ENCODE results near the gene NRBF2. TPM values are rescaled to one million over a fixed set of nuclear protein-coding genes. Genes with fewer than 3 reads are reported as not detected.

The NRBF2 gene
- total and polyA plus RNA-seq, 2 experiments from 2014 or later = 22.9 to 38.3 TPM

DNA sequence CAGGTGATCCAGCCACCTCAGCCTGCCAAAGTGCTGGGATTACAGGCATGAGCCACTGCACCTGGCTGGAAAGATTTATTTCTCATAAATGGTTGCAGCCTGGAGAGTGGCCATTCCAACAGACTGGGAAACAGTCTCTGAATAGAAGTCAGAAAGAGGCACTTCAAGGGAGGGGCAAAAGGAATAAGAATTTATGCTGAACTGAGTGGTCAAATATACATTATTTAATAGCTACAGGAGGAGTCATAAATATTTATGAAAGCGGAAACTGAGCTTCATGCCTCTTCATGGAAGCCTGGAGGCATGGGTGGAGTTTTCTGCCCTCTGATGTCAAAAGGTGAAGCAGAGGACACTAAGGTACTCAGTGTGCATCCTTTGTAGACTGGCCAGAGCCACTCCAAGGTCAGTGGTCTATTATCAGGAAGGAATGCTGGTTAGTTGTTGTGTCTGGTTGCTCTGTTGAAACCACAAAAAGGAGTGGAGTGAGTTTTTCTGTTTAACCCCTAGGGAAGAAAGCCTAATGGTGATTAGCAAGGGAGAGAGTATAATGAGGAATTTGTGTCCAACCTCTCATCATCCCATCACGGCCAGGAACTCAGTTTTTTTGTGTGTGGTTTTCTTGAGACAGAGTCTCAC, 9.3 kb upstream of the NRBF2 start:
- DNase-seq (ENCODE audit: low spot score) (no peak), ATAC-seq (no peak)
- Mint-ChIP-seq H3K9me3 (peaks cover 17% of the 10 kb centered on the region), H3K27me3 (ENCODE audit: insufficient read depth, low read depth, poor library complexity) (no peaks in the 10 kb centered on the region), H3K4me3 (no peak overlapping the region), H3K27ac (no peak overlapping the region), H3K4me1 (no peaks in the 10 kb centered on the region), H3K36me3 (ENCODE audit: low read depth) (peaks cover 2% of the 10 kb centered on the region; the same call in 1 of the 3 replicates)
- no peak overlapping the region for H3K4me2 ChIP-seq
- no peak overlapping the region for H3K27ac ChIP-seq (ENCODE audit: low read depth)
- no peaks in the 10 kb centered on the region for H3K36me3 ChIP-seq (ENCODE audit: insufficient read depth)
- H2AFZ ChIP-seq = no peak overlapping the region
- no peaks in the 10 kb centered on the region for H3K4me1 ChIP-seq (ENCODE audit: insufficient read depth)
- no peak for TF ChIP-seq JUNB (IDR thresholded peaks at IDR 0.05; ENCODE audit: unreplicated experiment)
- no peak for TF ChIP-seq ZNF331 (CRISPR knock-in tag; IDR thresholded peaks at IDR 0.05; ENCODE audit: low read depth)
- TF ChIP-seq, protein P1, sequence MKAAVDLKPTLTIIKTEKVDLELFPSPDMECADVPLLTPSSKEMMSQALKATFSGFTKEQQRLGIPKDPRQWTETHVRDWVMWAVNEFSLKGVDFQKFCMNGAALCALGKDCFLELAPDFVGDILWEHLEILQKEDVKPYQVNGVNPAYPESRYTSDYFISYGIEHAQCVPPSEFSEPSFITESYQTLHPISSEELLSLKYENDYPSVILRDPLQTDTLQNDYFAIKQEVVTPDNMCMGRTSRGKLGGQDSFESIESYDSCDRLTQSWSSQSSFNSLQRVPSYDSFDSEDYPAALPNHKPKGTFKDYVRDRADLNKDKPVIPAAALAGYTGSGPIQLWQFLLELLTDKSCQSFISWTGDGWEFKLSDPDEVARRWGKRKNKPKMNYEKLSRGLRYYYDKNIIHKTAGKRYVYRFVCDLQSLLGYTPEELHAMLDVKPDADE (IDR thresholded peaks at IDR 0.05) = no peak
- no peak for TF ChIP-seq CREB1 (CRISPR knock-in tag; IDR thresholded peaks at IDR 0.05; ENCODE audit: low read depth)
- TF ChIP-seq EZH2 (IDR thresholded peaks at IDR 0.05; ENCODE audit: low read depth, unreplicated experiment) = no peak
- no peak for TF ChIP-seq STAT1 (IDR thresholded peaks at IDR 0.05; ENCODE audit: unreplicated experiment)
- TF ChIP-seq EZH2phosphoT487 (IDR thresholded peaks at IDR 0.05; ENCODE audit: unreplicated experiment) = no peak
- TF ChIP-seq, protein P2, sequence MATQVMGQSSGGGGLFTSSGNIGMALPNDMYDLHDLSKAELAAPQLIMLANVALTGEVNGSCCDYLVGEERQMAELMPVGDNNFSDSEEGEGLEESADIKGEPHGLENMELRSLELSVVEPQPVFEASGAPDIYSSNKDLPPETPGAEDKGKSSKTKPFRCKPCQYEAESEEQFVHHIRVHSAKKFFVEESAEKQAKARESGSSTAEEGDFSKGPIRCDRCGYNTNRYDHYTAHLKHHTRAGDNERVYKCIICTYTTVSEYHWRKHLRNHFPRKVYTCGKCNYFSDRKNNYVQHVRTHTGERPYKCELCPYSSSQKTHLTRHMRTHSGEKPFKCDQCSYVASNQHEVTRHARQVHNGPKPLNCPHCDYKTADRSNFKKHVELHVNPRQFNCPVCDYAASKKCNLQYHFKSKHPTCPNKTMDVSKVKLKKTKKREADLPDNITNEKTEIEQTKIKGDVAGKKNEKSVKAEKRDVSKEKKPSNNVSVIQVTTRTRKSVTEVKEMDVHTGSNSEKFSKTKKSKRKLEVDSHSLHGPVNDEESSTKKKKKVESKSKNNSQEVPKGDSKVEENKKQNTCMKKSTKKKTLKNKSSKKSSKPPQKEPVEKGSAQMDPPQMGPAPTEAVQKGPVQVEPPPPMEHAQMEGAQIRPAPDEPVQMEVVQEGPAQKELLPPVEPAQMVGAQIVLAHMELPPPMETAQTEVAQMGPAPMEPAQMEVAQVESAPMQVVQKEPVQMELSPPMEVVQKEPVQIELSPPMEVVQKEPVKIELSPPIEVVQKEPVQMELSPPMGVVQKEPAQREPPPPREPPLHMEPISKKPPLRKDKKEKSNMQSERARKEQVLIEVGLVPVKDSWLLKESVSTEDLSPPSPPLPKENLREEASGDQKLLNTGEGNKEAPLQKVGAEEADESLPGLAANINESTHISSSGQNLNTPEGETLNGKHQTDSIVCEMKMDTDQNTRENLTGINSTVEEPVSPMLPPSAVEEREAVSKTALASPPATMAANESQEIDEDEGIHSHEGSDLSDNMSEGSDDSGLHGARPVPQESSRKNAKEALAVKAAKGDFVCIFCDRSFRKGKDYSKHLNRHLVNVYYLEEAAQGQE (IDR thresholded peaks at IDR 0.05; ENCODE audit: unreplicated experiment) = no peak
- TF ChIP-seq, protein P3, sequence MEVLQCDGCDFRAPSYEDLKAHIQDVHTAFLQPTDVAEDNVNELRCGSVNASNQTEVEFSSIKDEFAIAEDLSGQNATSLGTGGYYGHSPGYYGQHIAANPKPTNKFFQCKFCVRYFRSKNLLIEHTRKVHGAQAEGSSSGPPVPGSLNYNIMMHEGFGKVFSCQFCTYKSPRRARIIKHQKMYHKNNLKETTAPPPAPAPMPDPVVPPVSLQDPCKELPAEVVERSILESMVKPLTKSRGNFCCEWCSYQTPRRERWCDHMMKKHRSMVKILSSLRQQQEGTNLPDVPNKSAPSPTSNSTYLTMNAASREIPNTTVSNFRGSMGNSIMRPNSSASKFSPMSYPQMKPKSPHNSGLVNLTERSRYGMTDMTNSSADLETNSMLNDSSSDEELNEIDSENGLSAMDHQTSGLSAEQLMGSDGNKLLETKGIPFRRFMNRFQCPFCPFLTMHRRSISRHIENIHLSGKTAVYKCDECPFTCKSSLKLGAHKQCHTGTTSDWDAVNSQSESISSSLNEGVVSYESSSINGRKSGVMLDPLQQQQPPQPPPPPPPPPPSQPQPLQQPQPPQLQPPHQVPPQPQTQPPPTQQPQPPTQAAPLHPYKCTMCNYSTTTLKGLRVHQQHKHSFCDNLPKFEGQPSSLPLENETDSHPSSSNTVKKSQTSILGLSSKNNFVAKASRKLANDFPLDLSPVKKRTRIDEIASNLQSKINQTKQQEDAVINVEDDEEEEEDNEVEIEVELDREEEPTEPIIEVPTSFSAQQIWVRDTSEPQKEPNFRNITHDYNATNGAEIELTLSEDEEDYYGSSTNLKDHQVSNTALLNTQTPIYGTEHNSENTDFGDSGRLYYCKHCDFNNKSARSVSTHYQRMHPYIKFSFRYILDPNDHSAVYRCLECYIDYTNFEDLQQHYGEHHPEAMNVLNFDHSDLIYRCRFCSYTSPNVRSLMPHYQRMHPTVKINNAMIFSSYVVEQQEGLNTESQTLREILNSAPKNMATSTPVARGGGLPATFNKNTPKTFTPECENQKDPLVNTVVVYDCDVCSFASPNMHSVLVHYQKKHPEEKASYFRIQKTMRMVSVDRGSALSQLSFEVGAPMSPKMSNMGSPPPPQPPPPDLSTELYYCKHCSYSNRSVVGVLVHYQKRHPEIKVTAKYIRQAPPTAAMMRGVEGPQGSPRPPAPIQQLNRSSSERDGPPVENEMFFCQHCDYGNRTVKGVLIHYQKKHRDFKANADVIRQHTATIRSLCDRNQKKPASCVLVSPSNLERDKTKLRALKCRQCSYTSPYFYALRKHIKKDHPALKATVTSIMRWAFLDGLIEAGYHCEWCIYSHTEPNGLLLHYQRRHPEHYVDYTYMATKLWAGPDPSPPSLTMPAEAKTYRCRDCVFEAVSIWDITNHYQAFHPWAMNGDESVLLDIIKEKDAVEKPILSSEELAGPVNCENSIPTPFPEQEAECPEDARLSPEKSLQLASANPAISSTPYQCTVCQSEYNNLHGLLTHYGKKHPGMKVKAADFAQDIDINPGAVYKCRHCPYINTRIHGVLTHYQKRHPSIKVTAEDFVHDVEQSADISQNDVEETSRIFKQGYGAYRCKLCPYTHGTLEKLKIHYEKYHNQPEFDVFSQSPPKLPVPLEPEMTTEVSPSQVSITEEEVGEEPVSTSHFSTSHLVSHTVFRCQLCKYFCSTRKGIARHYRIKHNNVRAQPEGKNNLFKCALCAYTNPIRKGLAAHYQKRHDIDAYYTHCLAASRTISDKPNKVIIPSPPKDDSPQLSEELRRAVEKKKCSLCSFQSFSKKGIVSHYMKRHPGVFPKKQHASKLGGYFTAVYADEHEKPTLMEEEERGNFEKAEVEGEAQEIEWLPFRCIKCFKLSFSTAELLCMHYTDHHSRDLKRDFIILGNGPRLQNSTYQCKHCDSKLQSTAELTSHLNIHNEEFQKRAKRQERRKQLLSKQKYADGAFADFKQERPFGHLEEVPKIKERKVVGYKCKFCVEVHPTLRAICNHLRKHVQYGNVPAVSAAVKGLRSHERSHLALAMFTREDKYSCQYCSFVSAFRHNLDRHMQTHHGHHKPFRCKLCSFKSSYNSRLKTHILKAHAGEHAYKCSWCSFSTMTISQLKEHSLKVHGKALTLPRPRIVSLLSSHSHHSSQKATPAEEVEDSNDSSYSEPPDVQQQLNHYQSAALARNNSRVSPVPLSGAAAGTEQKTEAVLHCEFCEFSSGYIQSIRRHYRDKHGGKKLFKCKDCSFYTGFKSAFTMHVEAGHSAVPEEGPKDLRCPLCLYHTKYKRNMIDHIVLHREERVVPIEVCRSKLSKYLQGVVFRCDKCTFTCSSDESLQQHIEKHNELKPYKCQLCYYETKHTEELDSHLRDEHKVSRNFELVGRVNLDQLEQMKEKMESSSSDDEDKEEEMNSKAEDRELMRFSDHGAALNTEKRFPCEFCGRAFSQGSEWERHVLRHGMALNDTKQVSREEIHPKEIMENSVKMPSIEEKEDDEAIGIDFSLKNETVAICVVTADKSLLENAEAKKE (CRISPR knock-in tag; IDR thresholded peaks at IDR 0.05) = no peak
- TF ChIP-seq, protein P4, sequence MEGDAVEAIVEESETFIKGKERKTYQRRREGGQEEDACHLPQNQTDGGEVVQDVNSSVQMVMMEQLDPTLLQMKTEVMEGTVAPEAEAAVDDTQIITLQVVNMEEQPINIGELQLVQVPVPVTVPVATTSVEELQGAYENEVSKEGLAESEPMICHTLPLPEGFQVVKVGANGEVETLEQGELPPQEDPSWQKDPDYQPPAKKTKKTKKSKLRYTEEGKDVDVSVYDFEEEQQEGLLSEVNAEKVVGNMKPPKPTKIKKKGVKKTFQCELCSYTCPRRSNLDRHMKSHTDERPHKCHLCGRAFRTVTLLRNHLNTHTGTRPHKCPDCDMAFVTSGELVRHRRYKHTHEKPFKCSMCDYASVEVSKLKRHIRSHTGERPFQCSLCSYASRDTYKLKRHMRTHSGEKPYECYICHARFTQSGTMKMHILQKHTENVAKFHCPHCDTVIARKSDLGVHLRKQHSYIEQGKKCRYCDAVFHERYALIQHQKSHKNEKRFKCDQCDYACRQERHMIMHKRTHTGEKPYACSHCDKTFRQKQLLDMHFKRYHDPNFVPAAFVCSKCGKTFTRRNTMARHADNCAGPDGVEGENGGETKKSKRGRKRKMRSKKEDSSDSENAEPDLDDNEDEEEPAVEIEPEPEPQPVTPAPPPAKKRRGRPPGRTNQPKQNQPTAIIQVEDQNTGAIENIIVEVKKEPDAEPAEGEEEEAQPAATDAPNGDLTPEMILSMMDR (conservative IDR thresholded peaks at IDR 0.05; ENCODE audit: low read depth in 2 of 2) = no peak
- TF ChIP-seq NANOG (IDR thresholded peaks at IDR 0.05; ENCODE audit: borderline replicate concordance) = no peak
- TF ChIP-seq POLR2AphosphoS5 (IDR thresholded peaks at IDR 0.05; ENCODE audit: low read depth) = no peak
- no peak for TF ChIP-seq ZNF114 (CRISPR knock-in tag; IDR thresholded peaks at IDR 0.05)
- H3K9me2 ChIP-seq (ENCODE audit: insufficient read depth) = peaks cover 3% of the 10 kb centered on the region; the same call in 1 of the 2 replicates
- H3K27me3 ChIP-seq (ENCODE audit: insufficient read depth) = no peaks in the 10 kb centered on the region
- H4K20me1 ChIP-seq (replicated peaks; ENCODE audit: insufficient read depth) = no peaks in the 10 kb centered on the region
- no peaks in the 10 kb centered on the region for H3K79me2 ChIP-seq (replicated peaks; ENCODE audit: insufficient read depth)
- H3F3A ChIP-seq (replicated peaks; ENCODE audit: low read depth) = no peaks in the 10 kb centered on the region
- no peak overlapping the region for H3K4me3 ChIP-seq
